DMS153 (cell line): Measurements from ENCODE around the gene MEX3C.

Experiments
- DNase-seq: peaks from one replicate; lab custom pipeline; 2025; lab: John Stamatoyannopoulos, UW

Gene MEX3C

DNA sequence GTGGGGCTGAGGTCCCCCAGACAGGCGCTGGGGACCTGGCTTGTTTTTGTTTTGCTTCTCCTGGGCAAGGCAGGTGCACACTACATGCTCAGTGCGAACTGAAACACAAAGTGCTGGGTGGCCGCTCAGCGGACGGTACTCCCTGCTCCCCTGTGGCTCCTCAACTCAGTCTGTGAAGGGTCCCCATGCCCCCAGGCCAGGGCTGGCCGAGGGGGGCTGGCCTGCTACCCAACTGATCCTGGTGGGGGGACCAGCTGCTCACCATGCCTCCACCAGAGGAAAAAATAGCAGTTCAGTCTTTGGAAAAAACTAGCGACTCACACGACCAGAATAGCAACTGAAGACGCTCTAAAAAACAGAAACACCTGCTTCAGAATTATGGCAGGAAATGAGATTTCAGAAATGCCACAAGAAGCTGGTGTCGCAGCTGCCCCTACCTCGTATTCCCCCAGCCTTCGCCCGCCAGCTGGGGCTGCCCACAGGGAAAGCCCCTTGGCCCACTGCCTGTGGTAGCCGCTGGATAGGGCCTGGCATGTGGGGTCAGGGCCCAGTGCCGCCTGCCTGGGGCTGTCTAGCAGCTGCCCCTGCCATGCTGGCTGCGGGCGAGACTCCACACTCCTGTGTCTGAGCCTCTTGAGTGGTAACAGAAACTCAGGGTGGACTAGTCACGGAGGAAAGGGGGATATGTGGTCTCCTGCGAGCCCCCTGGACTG lies 43.7 kb downstream of the MEX3C start:
- DNase-seq = no peak

DNA sequence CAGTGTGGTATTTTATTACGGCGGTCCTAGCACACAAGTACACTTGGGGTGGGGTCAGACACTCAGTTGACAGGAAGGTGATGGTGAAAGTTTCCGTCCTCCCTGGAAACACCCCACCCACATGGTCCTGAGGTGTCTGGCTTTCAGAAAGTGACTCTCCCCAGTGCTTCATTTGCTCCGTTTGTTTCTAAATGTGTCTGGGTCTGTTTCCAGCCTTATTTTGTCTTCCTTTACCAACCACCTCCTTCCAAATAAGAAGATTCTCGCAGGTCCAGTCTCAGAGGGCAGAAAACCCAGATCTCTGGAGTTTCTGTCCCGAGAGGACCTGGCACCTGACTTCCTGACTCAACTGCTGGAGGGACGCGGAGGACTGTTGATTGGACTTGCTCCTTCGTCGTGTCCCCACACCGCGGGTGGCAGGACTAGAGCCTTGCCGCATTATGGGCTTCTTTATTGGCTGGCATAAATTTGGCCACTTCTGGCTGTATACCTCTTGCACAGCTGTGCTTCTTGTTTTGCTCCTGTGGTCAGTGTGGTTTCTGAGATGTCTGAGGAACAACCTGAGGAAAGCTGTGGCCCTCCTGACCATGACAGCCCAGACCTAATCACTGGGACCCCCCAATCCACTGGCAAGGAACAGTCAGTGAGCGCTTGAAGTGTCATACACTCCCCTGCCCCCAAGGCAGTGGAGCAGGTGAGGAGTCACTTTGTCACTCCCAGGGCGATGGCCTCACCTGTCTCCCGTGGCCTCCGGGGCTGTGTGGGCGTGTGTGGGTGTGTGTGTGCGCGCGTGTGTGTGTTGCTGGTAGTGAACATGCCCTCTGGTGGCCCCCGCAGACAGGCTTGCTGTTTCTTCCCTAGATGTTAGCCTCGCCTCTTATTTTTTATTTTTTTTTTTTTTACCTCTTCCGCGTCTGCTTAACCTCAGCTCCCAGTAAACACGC lies 45.6 kb downstream of the MEX3C start:
- no peak for DNase-seq

DNA sequence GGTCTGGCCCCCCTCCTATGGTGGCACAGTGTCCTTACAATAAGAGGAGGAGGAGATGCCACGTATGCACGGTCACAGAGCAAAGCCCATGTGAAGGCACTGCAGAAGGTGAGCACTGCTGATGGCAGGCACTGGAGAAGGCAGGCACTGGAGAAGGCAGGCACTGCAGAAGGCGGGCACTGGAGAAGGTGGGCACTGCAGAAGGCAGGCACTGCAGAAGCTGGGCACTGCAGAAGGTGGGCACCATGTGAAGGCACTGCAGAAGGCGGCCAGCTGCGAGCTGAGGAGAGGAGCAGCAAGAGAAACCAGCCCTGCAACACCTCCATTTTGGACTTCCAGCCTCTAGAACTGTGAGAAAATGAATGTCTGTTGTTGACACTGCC lies 46.3 kb downstream of the MEX3C start:
- DNase-seq = no peak

DNA sequence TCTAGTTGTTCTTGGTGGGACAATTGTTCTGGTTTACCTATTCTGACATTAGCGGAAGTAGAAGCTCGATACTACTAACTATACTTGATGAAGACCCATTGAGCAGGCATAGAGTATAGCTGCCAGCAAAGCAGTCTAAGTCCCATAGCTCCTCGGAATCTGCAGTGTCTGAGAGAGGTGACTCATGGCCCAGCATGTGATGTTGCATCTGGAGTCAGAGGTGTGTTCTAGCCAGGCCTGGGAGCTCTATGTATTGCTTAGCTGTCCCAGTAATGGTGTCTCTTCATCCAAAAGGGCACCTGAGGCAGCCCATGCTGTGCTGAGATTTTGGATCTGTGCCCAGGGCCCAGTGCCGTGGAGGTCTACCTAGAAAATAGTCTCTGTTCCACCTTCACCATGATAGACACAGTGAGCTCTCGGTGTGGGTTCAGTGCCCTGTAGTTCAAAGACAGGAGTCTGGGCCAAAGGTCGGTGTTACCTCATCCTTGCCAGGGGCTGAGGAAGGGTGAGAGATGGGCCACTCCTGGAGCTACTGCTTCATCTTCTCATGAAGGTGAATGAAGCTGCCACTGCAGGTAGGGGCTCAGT lies 47.3 kb downstream of the MEX3C start:
- DNase-seq = no peak

DNA sequence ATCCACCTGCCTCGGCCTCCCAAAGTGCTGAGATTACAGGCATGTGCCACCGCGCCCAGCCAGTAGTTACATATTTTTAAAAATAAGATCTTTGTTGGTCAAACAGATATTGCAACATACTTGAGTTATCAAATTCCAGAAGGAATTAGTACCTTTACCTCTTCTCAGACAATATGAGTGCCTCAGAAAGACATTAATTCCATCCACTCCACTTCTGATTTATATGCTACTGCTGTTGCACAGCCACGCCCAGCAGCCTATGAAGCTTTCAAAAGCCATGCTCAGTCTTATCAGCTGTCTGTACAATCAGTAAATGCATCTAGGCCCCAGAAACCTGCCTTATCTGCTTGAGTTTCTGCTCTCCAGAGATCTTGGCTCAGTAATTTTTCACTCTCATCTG lies 47.8 kb downstream of the MEX3C start:
- DNase-seq = no peak

DNA sequence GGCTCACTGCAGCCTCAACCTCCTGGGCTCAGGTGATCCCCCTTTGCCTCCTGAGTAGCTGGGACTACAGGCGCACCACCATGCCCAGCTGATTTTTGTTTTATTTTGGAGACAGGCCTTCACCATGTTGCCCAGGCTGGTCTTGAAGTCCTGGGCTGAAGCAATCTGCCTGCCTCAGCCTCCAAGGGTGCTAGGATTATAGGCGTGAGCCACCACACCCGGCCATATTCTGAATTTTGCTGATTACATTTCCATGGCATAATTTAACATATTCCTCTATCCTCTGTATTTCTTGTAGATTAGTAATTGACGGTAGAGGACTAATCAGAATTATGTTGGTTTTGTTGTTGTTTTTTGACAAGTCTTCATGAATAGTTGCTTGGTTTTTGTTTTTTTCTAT lies 50.6 kb downstream of the MEX3C start:
- no peak for DNase-seq

DNA sequence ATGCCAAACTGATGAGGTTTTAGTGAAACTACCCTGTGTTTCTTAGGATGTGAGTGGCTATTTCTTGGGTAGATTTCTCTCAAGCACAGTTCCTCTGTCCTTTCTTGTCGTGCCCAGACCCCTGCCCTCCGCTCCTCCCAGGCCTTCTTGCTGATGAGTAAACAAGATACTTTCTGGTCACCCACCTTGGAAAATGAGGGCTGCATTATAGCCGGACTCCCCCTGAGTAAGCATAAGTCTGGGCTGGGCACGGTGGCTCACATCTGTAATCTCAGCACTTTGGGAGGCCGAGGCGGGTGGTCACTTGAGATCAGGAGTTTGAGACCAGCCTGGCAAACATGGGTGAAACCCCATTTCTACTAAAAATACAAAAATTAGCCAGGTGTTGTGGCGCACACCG lies 58.5 kb downstream of the MEX3C start:
- no peak for DNase-seq

DNA sequence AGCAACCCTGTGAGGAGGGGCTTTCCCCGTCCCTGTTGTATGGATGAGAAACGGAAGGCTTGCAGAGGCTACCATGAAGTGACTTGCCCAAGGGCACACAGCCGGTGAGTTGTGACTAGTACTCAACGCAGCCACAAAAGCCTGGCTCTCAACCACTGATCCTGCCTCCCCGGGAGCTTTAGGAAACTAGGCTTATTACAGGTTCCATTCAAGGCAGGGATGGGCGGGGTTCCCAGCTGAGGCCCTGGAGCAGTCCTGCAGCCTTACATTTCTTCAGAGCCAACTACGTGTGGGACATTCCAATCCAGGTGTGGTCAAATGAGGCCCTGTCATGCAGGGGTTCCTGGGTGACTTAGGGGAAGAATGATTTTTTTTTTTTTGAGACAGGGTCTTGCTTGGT lies 59.6 kb downstream of the MEX3C start:
- no peak for DNase-seq

DNA sequence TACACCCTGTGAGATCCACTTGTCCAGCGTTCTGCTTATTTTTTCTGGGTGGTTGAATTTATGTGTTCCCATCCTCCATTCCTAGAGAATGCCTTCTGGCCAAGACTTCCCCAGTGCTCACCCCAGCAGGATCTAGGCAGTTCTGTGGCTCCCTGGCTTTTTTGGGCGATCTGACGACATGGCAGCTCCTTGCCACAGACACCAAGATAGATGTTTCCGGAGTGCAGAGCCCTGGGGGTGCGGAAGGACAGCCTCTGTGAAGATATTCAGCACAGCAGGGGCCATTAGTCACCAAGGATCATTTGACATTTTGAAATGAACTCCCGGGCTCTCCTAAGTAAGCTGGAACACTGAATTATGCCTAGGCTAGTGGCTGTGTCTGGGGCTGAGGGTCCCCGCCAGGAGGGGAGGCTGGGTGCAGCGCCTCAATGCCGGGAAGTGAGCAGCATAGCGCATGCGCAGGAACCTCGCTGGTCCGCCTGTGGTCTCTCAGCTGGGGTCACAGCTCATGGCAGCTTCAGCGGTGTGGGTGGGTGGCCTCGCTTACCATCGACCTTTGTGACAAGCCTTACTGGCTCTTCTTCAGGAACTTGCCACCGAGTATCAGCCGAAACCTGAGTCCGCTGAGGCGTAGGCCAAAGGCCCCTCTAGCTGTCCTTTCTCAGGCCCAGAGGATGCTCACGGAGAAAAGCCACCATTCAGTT lies 60.3 kb downstream of the MEX3C start:
- no peak for DNase-seq

DNA sequence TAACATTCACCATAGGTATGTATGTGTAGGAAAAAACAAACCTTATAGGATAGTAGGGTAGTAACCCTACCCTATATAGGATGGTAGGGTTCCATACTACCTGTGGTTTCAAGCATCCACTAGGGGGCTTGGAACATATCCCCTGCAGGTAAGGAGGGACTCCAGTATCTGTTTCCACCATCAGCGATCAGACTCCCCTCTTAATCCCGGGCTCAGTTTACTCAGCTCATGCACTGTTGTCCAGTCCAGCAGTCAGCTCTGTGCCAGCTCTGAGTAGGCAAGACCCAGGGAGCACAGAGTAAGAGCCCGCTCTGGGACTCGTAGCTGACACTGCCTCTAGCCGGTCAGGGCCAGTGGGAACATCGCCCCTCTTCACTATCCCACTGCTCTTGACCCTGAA lies 61.7 kb downstream of the MEX3C start:
- no peak for DNase-seq

DNA sequence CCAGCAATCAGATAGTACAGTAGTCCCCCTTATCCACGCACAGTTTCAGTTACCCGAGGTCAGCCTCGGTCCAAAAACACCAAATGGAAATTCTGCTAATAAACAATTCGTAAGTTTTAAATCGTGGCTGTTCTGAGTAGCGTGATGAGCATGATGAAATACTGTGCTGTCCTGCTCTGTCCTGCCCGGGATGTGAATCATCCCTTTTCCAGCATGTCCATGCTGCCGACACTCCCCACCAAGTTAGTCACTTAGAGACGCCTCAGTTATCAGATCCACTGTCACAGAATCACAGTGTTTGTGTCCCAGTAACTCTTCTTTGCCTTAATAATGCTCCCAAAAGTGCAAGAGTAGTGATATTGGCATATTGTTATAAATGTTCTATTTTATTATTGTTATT lies 62.1 kb downstream of the MEX3C start:
- no peak for DNase-seq

DNA sequence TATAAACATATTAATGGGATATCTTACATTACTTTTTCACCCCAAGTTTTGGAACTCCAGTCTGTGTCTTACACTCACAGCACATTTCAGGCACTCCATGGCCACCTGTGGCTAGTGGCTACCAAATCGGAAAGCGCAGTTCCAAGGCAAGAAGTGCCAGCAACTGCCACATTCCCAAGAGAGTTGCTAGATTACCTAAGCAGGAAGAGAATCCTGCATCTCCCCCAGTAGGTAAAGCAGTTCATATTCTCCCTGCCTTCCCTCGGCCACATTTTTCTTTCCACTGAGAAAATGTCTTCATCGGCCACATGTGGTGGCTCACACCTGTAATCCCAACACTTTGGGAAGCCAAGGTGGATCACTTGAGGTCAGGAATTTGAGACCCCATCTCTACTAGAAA lies 62.8 kb downstream of the MEX3C start:
- DNase-seq = no peak

DNA sequence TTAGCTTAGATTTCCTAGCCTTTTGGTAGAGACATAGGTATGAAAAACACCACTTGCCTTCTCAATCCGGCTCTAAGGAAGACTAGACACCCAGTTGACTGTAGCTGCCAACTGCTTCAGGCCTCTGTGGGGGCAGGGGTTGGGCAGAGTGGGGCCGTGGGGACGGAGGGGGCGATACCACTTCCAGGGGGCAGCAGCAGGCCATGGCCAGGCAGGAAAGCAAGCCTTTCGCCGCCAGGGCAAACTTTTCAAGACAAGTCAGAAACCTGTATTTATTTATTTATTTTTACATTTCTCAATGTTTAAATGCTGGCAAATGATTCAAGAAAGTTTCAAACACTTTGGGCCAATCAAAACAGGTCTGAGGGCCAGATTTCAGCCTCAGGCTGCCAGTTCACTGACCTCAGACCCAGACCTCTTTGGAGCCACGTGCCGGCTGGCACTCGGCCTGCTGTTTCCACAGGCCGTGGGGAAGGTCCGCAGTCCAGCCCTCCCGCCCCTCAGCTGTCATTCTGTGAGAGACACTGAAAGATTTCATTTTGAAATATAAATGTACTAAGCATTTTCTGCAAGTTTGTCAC lies 63.8 kb downstream of the MEX3C start:
- DNase-seq = no peak

DNA sequence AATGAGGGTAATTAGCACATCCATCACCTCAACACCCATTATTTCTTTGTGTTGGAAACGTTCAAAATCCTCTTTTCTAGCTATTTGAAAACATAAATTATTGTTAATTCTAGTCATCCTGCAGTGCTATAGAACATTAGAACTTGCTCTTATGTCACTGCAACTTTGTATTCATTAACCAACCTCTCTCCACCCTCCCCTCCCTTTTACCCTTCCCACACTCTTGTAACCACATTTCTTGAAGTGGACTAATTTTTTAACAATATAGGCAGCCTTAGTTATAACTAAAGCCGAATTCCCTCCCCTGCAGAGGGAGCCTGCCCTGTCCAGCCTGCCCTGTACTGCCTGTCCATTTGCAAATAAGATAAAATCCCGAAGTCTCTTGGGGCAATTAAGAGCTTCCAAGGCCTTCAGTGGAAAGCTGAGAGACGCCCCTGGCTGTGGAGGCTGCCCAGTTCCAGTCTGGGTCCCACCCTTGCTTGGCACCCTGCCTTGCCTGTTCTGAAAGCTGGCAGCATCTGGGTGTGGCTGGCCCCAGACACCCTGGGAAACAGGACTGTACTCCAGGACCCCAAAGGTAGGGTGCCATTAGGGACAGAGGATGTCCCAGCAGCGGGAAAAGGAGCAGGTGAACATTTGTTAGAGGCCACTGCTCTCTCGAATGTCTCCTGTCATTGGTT lies 65.1 kb downstream of the MEX3C start:
- no peak for DNase-seq

DNA sequence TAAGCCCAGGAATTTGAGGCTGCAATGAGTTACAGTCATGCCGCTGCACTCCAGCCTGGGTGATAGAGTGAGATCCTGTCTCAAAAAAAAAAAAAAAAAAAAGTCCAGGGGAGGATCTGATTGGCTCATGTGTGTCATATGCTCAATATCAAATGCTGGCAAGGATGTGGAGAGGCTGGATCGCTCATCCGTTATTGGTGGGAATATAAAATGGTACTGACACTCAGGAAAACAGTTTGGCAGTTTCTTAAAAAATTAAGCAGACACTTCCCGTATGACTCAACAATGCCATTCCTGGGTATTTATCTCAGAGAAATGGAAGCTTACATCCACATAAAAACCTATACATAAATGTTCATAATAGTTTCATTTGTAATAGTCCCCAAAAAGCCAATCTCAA lies 68.9 kb downstream of the MEX3C start:
- DNase-seq = no peak

DNA sequence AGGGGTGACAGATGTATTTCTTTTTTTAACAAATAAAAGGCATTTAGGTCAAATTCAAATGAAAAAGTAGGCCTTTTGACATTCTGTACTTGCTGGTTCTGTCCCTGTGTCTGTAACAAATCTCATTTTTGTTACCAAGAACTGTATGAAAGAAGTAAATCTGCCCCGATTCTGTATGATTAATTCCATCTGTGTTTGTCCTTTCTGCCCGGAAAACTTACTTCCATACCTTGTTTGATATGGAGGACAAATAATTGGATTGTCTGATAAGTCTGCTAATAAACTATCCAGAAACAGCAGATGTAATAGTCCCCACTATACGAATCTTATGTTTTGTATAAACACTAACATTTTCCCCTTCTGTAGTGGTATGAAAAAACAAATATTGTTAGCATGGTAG lies 69.8 kb downstream of the MEX3C start:
- DNase-seq = no peak

DNA sequence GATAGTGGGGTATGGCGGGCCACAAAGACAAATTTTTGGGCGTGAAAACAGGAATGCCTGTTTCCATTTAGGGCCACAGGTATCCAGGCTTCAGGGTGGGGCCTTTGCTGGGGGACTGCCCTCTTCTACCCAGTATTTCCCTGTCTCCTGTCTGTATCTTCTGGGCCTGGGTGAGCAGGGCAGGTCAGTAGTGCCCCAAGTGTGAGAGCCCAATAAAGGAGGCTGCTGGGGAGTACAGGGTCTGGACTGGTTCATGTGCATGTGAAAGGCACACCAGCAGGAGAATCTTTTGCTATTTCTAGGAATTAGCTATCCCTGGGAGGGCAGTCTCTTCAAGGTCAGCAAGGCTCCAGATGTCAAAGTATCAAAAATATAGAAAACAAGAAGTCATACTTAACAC lies 71.5 kb downstream of the MEX3C start:
- DNase-seq = no peak
